ENCODE data around the gene VAMP1.
"Not testable (repeated sequence)": the region's sequence is repeated elsewhere in the genome, so short reads cannot be mapped to it uniquely, and the experiment has no call there.

GRCh38 chr12:6475233-6475975 is 4.9 kb upstream of the VAMP1 start:
- TF ChIP-seq POLR2A, CTCF (IDR thresholded peaks at IDR 0.05): not testable (repeated sequence)

All from body of pancreas (tissue), 4 donors.